Measurements from ENCODE around the gene EOMES.

DNA sequence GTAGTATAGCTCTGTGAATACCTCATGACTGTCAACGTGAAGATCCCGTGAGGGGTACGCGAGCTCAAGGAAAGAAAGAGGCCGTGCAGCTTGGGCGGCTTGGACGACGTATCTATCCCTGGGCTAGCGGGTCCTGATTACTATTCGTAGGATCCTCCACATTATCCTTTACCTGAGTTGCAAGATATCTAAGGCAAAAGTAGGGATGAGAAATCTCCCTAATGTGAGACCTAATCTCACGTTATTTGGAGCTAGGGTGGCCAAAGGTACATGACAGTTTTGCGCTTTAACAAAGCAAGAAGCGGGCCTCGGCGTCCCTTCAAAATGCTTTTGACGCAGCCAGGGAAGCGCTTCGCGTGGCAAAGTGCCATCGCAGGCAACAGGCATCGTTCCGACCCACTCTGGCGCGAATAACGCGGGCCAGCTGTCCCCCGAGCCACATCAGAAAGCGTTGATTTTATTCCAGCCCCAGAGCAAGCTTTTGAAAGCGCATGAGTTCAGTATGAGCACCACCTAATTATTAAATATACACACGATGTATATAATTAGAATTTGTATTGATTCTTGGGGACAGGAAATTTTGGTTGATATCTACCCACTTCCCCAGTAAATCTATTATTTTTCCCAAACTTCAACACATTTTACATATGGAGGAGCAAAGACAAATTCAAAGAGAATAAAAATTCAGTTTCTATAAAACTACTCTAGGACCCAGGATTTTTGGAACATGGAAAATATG, 2.5 kb upstream of the EOMES start:
- TF ChIP-seq, protein P1, sequence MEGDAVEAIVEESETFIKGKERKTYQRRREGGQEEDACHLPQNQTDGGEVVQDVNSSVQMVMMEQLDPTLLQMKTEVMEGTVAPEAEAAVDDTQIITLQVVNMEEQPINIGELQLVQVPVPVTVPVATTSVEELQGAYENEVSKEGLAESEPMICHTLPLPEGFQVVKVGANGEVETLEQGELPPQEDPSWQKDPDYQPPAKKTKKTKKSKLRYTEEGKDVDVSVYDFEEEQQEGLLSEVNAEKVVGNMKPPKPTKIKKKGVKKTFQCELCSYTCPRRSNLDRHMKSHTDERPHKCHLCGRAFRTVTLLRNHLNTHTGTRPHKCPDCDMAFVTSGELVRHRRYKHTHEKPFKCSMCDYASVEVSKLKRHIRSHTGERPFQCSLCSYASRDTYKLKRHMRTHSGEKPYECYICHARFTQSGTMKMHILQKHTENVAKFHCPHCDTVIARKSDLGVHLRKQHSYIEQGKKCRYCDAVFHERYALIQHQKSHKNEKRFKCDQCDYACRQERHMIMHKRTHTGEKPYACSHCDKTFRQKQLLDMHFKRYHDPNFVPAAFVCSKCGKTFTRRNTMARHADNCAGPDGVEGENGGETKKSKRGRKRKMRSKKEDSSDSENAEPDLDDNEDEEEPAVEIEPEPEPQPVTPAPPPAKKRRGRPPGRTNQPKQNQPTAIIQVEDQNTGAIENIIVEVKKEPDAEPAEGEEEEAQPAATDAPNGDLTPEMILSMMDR (IDR thresholded peaks at IDR 0.05) = no peak
- no peak for TF ChIP-seq POLR2A (IDR thresholded peaks at IDR 0.05)
